HG02943 (cell line): ENCODE results near the gene CPD.

ENCODE experiments used
- ATAC-seq: cut with Tn5 transposase; IDR thresholded peaks from one replicate; pipeline ENCODE4 v1.9.1; 2021; ENCODE audit warnings: mild to moderate bottlenecking, low read depth, moderate library complexity; ENCODE audit not compliant: unreplicated experiment

The CPD gene

DNA sequence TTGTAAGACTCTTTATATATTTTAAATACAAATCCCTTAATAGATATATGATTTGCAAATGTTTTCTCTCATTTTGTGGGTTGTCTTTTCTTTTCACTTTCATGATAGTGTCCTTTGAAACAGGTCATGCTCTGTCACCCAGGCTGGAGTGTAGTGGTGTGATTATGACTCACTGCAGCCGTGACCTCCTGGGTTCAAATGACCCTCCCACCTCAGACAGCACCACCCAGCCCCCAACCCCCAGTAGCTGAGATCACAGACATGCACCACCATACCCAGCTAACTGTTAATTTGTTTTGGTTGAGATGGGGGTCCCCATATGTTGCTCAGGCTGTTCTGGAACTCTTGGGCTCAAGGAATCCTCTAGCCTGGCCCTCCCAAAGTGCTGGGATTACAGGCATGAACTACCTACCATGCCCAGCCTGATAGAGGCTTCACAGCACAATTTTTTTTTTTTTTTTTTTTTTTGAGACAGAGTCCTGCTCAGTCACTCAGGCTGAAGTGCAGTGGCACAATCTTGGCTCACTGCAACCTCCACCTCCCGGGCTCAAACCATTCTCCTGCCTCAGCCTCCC, 26.4 kb upstream of the CPD start:
- no peak for ATAC-seq

DNA sequence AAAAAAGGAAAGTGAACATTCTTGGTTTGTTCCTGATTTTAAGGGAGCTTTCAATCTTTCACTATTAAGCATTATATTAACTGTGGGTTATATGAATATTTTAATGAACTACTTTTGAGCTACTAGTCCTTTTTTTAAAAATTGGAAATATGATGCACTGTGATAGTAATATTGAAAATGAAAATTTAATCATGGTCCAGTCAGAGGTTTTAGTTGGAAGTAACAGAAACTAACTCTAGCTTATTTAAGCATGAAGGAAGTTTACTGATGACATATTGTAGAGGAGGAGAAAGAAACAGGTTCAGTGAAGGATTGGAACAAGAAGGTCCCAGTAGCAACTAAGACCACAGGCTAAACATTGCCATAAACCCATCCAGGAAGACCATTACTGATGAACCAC, 24.0 kb upstream of the CPD start:
- no peak for ATAC-seq

DNA sequence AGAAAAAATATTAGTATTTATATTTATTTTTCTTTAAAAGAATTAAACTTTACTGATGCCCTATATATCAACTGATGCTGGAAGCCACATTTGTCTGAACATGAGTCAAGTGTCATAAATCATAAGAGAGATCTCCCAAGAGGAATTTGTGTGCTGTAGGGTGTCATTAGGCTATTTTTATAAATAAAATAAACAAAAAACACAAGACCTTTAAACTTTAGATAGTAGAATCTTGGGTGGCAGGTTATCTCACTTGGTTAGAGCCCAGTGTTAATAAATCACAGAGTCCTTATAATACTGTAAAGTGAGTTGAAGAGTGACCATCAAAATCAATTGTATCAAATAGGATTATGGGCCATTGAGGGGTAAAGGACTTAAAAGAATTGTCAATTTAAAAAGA, 21.3 kb upstream of the CPD start:
- no peak for ATAC-seq

DNA sequence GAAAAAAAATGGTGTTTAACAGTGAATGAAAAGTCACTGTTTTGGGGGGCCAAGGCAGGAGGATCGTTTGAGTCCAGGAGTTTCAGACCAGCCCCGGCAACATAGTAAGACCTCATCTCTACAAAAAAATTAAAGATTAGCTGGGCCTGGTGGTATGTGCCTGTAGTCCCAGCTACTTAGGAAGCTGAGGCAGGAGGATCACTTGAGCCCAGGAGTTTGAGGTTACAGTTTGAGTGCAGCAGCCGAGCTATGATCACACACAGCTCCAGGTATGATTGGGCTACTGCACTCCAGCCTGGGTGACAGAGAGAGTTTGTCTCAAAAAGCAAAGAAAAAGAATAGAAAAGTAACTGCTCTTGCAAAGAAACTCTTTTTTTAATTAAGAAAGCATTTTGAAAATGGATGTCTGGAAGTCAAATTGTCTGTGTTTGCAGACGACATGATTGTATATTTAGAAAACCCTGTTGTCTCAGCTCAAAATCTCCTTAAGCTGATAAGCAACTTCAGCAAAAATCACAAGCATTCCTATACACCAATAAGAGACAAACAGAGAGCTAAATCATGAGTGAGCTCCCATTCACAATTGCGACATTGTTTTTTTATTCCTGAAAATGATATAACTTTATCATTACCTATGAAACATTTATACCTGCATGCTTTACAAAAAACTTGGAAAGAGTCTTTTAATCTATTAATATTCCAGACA, 20.5 kb upstream of the CPD start:
- no peak for ATAC-seq

DNA sequence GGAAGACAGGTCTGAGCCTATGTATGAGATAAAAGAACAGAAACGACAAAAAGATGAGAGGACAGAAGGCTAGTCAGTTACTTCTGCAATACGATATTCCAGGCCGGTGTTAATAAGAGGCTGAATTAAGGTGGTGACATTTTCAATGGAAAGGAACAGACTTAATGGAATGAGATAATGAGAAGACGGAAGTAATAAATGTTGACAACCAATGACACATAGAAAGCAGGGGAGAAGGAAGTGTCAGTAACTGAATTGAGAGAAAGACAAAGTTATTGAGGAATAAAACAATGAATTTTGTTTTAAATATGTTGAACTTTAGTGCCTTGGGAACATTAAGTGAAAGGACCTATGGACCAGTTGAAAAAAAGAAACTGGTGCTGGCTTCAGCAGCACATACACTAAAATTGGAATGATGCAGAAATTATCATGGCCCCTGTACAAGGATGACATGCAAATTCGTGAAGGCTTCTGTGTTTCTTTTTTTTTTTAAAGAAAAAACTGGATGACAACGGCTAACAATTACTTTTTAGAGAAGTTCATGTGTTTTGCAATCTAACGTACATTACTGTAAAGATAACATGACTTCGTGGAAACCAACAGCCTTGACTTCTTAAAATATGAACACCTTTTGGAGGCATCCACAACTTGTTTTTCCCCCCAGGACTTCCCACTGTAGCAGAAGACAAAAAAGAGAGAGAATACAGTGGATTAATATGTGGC, 18.5 kb upstream of the CPD start:
- no peak for ATAC-seq

DNA sequence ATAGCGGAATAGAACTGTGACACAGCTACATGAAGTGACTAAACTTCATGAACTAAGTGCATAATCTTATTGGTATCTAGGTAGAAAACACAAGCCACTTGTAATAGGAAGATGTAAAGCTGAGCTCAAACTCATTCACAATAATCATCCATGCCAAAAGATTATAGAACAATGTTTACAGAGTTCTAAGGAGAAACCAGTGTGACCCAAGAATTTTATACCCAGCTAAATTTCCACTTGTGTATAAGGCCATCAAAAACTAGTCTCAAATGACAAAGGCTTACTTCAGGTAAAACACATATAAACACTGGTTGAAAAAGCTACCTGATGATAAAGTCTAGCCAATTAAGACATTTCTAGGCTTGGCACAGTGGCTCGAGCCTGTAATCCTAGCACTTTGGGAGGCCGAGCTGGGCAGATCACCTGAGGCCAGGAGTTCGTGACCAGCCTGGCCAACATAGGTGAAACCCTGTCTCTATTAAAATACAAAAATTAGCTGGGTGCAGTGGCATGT, 16.9 kb upstream of the CPD start:
- no peak for ATAC-seq

DNA sequence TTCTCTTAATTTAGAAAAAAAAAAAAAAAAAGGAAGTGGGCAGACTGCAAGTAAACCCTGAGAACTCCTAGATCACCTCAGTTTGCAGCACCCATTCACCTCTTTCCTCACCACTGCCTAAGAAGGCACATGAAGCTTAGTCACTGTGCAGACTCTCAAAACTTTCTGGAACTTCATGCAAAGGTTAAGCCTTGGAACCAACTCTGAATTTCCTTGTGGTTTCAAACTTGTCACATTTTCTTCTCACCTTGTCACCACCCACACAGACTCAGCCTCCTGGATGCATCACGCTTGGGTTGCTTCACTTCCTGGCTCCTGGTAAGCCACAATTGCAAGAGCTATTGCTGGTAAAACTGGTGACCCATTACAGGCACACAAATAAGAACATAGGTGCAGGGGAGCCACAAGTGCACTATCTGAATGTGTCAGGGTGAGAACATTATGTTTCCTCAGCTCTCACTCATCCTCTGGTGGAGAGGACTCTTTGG, 15.0 kb upstream of the CPD start:
- ATAC-seq = peak; percentile 74

DNA sequence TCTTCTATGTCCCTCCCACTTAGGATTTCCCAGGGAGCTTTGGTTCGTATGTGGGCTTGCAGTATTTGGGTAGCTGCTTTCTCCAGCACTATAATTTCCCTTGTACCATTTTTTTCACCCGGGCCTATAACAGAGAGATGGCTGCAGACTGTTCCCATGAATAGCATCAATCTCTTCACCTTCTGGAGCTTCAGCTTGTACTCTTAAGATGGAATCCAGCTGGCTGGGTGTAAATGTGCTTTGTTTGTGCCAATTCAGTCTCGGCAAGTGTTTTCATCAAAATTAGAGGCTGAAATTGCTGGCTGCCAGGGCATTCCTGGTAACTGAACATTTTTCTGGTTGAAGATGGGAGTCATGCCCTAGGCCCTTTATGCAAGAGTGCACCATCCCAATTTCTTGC, 12.2 kb upstream of the CPD start:
- ATAC-seq = no peak

DNA sequence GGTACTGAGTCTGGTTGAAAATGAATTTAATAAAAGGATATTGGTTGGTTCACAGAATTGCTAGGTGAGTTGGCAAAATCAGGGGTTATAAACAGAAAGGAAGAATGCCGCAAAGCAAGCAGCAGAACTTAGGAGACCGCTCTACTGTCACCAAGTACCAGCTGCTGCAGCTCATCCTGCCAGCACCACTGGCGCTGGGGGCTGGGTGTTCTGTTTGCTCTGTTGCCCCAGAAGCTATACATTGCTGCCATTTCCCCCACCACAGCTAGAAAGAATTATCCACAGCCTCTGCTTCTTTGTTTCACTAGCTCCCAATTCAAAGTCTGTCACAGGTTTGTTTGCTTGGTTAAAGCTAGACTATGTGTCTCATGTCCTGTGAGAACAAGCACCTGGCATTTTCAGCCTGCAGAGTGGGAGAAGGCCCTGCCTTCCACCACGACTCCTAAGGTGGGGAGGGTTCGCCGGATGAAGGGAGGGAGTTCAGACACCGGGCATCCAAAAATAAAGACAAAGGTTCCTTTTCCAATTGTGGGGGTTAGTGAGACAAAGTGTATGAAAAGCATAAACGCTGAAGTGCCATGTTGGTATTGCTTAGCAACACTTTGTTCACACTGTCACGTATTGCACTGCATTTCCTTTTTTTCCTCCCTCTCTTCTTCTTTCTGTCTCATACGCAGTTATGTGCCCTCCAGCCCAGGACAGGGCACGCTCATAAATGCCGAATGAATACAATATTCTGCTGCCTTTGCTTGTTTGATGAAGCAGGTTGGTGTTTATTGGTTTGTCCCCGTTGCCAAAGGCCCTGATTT, 9.6 kb upstream of the CPD start:
- no peak for ATAC-seq

DNA sequence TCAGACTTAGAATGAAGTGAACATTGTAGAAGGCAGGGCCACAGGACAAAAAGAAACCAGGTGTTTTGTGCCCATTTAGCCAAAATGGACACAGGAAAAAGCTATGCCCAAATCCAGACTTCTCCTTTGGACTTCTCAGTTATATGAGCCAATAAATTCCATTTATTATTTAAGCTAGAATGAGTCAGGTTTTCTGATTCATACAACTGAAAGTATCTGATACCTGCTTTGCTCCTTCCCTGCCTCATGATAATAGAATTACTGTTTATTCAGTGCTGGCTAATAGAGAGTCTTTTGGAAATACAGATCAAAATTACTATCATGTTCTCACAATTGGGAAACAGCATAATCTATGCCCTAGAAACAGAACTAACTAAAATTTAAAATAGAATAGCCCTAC, 8.7 kb upstream of the CPD start:
- no peak for ATAC-seq

DNA sequence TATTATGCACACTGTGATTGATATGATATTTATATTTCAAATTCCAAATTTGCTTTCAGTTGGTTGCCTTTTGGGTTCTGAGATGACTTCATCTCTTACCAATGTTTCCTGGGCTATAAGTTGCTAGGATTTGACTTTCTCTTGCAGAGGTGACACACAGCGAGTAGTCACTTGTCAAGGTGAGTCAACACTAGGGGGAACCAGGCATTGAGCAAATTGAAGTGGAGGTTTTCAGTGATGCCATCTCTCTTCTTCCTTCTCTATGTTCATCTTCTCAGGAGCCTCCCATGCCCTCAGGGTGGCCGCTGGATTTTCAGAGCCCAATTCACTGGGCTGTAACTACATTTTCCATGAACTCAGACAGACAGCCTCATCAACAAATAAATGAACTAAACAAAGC, 6.0 kb upstream of the CPD start:
- ATAC-seq = no peak

DNA sequence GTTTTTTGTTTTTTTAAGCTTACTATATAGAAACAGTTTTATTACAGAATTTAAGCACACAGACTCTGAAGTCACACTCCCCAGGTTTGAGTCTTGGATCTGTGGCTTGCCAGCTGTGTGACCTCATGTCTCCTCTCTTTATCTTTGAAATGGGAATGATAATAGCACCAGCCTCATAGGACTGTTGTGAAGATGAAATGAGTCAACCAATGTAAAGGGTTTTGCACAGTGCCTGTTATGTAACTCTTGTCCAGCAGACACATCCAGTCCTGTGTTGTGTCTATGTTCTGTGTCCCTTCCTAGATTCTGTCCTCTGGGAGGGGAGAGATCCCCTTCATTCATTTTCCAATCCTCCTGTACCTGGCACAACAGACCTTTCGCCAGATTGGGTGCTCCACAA, 3.1 kb upstream of the CPD start:
- ATAC-seq = no peak

DNA sequence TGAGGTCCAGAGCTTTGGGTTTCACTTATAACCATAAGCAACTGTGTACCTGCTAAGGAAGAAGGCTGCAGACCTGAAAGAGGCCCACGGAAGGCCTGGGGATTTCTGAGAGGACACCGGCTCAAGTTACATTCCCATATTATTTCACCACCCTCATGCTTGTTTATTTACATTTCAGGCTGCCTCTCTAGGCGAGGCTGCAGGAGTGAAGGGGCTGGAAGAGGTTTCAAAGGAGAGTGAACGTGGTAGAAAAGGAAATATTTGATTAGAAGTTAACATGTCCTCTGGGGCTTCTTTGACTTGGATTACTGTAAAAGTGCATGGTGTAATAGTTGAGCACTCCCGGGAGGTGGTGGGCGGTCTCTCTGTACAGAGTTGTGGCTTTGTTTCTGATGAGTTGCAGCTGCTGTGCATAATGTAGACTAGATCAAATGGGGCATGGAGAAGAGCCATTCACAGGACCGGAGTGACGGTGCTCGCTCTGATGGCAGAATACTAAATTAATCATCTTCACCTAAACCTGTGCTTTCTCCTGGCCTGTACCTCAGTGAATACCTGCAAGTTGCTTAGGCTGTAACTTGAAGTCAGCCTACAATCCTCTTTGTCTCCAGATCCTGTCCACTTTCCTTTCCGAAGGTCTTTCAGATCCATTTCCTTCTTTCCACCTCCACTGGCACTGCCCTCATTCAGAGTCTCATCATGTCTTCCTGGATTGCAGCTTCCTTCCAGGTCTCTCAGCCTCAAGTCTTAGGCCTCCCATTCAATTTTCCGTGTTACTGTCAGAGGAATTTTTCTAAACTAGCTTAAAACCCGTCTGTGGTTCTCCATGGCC, 1.9 kb upstream of the CPD start:
- ATAC-seq = no peak

DNA sequence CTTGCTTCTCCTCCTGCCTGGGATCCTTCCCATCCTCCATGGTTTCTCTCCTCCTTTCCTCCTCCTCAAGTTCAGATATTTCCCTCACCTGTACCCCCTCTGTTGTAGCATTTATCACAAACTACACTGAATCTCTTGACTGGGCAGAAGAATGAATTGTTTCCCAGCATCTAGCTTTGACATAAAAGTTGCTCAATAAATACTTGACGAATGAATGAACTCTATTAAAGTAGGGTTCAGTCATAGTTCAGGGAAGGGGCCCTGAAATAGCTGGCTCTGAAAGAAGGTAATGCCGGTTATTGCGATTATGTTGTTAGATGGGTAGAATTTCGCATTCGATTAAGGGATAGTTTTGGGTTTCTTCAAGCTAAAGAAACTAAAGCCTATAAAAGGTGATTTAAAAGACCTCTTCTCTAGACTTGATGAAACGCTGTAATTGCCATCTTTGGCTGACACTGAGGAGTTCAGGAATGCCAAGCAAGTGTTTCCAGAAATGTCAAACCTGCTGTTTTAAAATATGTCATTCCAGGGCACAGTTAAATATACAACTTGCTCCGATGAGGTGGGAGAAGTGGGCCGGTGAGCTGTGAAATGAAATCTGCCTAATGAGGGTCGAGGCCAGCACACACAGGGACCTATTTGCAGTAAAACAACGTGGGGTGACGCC, 1.0 kb upstream of the CPD start:
- ATAC-seq = no peak

DNA sequence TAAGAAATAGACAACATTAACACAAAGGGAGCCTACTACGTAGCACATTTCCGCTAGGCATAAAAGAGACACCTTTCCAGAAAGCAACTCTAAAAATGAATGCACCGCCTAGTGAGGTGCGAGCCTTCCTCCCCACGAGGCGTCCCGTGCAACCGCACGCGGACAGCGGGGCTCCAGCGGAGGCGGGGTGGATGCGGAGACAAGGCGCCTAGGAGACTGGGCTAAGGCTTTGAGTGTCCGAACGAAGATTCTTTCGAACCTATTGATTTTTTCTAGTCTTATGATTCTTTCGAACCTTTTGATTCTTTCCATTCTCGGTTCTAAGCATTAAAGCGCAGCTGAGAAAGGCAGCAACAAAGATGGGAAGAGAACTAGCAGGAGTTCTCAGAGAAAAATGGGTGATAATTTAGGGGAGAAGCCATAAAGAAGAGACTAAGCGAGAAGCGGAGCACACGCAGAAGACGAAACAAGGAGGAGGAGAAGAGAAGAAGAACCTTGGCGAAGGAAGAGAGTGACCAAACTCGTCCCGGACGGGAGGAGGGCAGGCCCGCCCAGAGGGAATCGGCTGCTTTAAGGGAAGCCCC, 394 bp upstream of the CPD start:
- no peak for ATAC-seq

DNA sequence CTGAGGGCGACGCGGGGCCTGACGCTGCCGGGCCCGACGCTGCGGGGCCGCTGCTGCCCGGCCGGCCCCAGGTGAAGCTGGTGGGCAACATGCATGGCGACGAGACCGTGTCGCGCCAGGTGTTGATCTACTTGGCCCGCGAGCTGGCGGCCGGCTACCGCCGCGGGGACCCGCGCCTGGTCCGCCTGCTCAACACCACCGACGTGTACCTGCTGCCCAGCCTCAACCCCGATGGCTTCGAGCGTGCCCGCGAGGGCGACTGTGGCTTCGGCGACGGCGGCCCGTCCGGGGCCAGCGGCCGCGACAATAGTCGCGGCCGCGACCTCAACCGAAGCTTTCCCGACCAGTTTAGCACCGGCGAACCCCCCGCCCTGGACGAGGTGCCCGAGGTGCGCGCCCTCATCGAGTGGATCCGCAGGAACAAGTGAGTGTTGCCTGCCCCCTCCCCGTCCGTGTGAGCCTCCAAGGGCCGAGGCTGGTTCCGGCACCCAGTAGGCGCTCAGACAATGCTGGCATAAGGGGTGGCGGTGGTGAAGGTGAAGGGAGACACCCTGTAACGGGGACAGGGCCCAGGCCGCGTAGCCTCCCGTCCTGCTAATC, 676 bp downstream of the CPD start:
- no peak for ATAC-seq

DNA sequence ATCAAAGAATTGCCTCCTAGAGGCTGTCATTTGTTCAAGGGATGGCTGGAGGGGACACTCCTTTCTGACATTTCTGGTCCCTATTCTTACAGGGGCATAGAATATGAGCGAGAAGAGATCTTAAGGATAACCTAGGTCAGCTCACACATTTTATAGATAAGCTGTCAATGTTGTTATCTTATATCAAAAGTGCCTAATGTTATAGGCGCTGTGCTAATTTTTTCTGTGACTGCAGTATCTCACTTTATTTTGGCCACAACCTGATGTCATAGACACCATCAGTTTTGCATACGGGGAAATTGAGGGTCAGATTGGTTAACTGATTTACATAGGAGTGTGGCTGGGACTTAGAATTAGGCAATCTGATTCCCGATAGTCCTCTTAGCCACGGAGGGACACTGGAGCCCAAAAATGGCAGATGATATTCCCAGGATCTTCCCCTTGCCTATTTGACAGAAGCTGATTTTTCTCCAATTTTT, 1.2 kb downstream of the CPD start:
- ATAC-seq = no peak

DNA sequence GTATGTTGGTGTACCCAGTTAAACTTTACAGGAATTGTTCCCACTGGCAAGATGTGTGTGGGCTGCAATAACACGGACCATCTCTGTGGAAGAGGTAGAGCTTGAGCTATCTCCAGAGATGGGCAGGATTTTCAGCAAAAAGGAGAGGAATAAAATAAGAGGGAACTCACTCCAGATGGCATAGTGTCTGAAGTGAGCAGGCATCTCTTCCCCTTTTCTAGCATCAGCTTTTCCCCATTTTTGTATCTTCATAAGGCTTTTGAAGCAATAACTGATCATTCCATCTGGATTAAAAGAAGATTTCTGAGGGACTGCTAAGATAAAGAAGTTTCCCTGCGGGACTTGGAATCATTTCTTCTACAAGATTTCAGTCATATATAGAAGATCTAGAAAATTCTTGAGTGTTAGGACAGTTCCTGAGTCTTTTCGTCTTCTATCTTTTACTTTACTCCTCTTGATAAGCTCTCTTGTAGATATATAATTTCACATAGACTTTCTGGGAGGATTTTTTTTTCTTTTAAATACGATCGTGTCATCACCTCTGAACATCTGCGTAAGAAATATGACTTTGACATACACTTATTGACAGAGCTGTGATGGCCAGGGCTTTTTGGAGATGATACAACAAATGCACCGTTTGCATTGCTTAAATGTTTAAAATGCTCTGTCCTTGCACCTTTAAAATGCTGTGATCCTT, 2.1 kb downstream of the CPD start:
- ATAC-seq = no peak
